GM12875 (cell line): Measurements from ENCODE around the gene PRKG2.

Source experiments
- H3K4me3 ChIP-seq: one replicate; pipeline ENCODE4 v1.5.1; 2011; ENCODE audit warnings: low read depth, low read length, control low read depth
- TF ChIP-seq, protein P1 (sequence below): IDR thresholded peaks from 2 replicates; pipeline ENCODE4 v1.5.1; 2011; ENCODE audit warnings: low read depth, mild to moderate bottlenecking, control low read depth, inconsistent platforms, low read length, moderate library complexity, borderline replicate concordance; ENCODE audit not compliant: insufficient read depth

Gene PRKG2

GRCh38 chr4:81255524-81255923 lies 40.5 kb upstream of the PRKG2 start:
- H3K4me3 ChIP-seq: no peak overlapping the region
- TF ChIP-seq, protein P1, sequence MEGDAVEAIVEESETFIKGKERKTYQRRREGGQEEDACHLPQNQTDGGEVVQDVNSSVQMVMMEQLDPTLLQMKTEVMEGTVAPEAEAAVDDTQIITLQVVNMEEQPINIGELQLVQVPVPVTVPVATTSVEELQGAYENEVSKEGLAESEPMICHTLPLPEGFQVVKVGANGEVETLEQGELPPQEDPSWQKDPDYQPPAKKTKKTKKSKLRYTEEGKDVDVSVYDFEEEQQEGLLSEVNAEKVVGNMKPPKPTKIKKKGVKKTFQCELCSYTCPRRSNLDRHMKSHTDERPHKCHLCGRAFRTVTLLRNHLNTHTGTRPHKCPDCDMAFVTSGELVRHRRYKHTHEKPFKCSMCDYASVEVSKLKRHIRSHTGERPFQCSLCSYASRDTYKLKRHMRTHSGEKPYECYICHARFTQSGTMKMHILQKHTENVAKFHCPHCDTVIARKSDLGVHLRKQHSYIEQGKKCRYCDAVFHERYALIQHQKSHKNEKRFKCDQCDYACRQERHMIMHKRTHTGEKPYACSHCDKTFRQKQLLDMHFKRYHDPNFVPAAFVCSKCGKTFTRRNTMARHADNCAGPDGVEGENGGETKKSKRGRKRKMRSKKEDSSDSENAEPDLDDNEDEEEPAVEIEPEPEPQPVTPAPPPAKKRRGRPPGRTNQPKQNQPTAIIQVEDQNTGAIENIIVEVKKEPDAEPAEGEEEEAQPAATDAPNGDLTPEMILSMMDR: no peak

GRCh38 chr4:81250430-81250829 lies 35.4 kb upstream of the PRKG2 start:
- no peak overlapping the region for H3K4me3 ChIP-seq
- TF ChIP-seq, protein P1: no peak

DNA sequence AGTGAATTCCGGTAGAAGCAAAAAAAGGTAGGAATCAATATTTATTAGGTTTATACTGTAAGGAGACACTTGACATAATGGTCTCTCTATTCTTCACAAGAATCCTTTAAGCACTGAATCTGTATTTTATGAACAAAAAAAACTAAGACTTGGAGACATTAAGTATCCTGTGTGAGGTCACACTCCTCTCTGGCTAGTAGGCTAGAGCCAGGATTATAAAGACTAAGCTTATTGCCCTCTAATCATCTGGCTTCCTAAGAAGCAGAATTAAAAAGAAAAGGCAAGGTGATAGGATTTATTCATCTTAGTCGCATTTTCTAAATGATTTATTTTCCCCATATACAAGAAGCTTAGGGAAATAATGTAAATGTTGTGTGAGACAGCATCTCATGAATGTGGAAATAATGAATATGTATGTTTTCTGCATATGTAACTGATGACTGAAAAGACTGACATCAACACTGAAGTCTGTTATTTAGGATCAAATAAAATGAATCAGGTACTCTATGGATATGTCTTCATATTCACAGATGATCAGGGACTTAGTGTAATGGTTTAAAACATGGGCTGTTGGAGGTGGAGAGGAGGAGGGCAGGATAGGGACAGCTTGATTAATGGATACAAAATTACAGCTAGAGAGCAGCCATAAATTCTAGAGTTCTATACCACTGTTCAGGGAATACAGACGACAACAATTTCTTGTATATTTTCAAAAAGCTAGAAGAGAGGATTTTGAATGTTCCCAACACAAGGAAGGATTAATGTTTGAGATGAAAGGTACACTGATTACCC lies 30.4 kb upstream of the PRKG2 start:
- no peak overlapping the region for H3K4me3 ChIP-seq
- TF ChIP-seq, protein P1: no peak

DNA sequence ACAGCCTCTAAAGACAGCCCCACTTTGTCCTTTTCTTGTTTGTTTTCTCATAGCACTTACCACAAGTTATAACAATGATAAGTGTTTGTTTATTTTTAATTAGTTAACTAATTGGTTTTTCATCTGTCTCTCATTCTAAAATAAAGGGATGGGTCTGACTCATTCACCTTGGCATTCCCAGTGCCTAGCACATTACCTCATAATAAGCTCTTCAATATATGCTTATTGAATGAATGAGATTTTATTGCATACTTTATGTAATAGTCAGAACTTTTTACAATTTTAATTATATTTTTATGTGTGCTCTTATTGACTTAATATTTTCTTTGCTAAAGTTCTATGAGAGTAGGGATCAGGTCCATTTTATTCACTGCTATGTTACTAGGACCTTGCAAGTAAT lies 22.8 kb upstream of the PRKG2 start:
- no peak overlapping the region for H3K4me3 ChIP-seq
- TF ChIP-seq, protein P1: no peak

- H3K4me3 ChIP-seq: no peak overlapping the region
- TF ChIP-seq, protein P1: no peak
Measured at GRCh38 chr4:81235982-81236749, 21.1 kb upstream of the PRKG2 start.

- TF ChIP-seq, protein P1: no peak
- H3K4me3 ChIP-seq: no peak overlapping the region
Measured at GRCh38 chr4:81227968-81228367, 12.9 kb upstream of the PRKG2 start.

DNA sequence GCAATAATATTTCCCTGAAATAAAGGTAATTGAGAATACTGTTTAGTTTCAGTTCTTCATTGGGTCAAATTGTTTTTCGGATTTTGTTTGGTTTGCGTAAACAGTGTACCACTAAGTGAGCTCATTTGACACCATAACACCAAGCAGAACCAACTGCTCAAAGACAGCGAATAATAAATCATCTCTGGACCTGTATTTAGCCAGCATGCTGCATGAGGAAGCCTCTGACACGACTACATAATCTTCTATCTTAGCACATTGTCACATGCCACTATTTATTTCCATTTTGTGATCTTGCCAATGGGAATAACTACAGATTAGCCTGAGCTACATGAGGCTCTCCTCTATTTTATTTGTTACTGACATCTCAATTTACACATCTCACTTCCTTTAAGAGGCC lies 12.1 kb upstream of the PRKG2 start:
- TF ChIP-seq, protein P1: no peak
- H3K4me3 ChIP-seq: no peak overlapping the region
